ENCODE results near the gene TM4SF18. TPM values are rescaled to one million over a fixed set of nuclear protein-coding genes. Genes with fewer than 3 reads are reported as not detected.

Gene TM4SF18
- total RNA-seq, 1 donor from 2014 or later, result not detected

DNA sequence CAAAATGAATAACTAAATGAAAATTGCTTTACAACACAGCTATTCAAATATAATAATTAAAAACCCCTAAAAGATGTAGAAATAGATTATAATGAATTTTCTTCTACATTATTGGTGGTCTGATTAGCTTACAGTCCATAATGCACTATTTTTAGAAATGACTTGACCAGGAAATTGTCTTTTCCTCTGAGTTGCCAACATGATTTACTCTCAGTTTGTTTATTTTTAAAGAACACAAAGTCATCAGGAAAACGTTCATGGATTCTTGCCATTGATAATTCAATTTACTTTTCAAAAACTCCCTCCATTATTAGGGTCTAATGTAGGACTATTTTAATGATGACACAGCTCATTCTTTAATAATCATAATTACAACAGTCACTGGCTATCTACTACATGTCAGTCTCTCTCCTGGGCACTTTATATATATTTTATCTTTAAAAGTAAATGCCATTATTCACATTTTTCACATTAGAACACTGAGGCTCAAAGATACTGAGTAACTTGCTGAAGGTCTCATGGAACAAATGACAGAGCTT, 1.1 kb downstream of the TM4SF18 start:
- Mint-ChIP-seq H3K4me1 (peaks cover 12% of the 10 kb centered on the region), H3K27ac (ENCODE audit: unreplicated experiment) (no peak overlapping the region)
- DNase-seq (ENCODE audit: low read depth, low spot score), result no peak

DNA sequence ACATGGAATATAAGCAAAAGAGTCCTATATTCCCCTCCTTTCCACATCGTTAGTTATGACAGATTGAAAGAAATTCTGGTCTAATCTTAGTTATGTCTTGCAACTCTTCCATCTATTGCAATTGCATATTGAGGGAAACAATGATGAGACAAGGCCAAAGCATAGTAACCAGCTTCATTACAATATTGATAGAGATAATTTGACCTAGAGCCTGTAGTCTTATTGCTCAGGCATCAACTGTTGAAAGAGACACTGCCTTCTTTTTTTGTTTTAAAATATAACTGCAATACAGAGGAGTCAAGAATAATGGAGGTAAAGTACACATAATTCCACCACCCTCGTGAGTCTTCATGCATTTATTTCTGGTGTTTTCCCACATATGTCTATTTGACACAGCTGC, 2.0 kb downstream of the TM4SF18 start:
- TF ChIP-seq, protein P1, sequence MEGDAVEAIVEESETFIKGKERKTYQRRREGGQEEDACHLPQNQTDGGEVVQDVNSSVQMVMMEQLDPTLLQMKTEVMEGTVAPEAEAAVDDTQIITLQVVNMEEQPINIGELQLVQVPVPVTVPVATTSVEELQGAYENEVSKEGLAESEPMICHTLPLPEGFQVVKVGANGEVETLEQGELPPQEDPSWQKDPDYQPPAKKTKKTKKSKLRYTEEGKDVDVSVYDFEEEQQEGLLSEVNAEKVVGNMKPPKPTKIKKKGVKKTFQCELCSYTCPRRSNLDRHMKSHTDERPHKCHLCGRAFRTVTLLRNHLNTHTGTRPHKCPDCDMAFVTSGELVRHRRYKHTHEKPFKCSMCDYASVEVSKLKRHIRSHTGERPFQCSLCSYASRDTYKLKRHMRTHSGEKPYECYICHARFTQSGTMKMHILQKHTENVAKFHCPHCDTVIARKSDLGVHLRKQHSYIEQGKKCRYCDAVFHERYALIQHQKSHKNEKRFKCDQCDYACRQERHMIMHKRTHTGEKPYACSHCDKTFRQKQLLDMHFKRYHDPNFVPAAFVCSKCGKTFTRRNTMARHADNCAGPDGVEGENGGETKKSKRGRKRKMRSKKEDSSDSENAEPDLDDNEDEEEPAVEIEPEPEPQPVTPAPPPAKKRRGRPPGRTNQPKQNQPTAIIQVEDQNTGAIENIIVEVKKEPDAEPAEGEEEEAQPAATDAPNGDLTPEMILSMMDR (conservative IDR thresholded peaks at IDR 0.05), result no peak
- DNase-seq (ENCODE audit: low read depth, low spot score), result no peak
- Mint-ChIP-seq H3K4me3 (no peak overlapping the region), H3K27me3 (ENCODE audit: low read depth) (no peaks in the 10 kb centered on the region), H3K9me3 (no peaks in the 10 kb centered on the region), H3K4me1 (peaks cover 12% of the 10 kb centered on the region), H3K27ac (ENCODE audit: unreplicated experiment) (no peak overlapping the region), H3K36me3 (ENCODE audit: low read depth) (no peaks in the 10 kb centered on the region)

More for the DNA sequence above, 1.1 kb downstream of the TM4SF18 start:
- H3K36me3 Mint-ChIP-seq (ENCODE audit: low read depth), result no peaks in the 10 kb centered on the region
- no peak overlapping the region for H3K4me3 Mint-ChIP-seq
- H3K9me3 Mint-ChIP-seq, result no peaks in the 10 kb centered on the region
- TF ChIP-seq, protein P1 (conservative IDR thresholded peaks at IDR 0.05), result no peak
- no peaks in the 10 kb centered on the region for H3K27me3 Mint-ChIP-seq (ENCODE audit: low read depth)

DNA sequence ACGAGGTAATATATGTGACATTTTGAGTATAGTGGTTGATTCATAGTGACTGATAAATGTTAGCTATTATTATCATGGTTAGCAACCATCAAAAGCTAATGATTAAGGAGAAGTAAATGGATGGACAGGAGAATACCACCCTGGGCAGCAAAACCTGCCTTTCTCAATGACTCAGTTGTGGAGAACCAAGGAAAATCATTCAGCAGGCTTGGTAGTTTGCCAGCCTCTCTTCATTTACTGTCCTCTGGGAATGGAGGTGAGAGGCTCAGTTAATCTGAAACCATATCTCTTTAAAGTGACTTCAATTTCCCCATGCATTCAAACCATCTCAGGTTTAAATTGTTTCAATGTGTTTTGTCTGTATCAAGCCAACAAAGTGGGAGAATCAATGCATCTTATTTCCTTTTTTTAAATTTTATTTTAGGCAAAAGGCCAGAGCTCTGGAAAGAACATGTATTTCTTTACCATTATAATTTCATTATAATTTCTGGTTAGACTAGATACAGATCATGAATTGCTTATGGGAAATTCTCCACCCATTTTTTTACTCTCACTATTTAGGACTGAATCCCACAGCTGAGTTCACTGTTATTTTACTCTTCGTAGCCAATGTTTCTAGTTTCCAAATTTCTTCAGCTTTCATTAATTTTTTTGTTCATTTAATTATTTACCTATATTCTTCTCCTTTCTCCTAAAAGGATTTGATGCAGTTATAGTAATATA, 2.7 kb downstream of the TM4SF18 start:
- H3K27me3 Mint-ChIP-seq (ENCODE audit: low read depth), result no peaks in the 10 kb centered on the region
- no peak overlapping the region for H3K4me3 Mint-ChIP-seq
- H3K9me3 Mint-ChIP-seq, result no peaks in the 10 kb centered on the region
- H3K27ac Mint-ChIP-seq (ENCODE audit: unreplicated experiment), result no peak overlapping the region
- H3K36me3 Mint-ChIP-seq (ENCODE audit: low read depth), result no peaks in the 10 kb centered on the region
- no peak for DNase-seq (ENCODE audit: low read depth, low spot score)
- TF ChIP-seq, protein P1 (conservative IDR thresholded peaks at IDR 0.05), result no peak
- H3K4me1 Mint-ChIP-seq, result peaks cover 12% of the 10 kb centered on the region

DNA sequence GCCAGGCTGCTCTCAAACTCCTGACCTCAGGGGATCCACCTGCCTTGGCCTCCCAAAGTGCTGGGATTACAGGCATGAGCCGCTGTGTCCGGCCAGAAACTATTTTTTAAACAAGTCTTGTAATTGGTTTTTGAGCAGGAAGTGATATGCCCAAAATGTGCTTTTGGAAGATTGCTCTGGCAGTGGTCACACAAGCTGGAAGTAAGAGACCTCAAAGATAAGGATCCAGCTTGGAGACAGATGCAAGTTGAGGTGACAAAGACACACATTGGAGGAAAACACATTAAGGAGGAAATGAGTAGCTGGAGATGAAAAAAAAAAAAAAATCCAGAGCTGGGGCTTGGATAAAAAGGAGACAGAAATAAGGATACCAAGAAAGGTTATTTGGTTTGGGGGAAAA, 6.3 kb downstream of the TM4SF18 start:
- TF ChIP-seq, protein P1 (conservative IDR thresholded peaks at IDR 0.05), result no peak
- H3K27me3 Mint-ChIP-seq (ENCODE audit: low read depth), result no peaks in the 10 kb centered on the region

DNA sequence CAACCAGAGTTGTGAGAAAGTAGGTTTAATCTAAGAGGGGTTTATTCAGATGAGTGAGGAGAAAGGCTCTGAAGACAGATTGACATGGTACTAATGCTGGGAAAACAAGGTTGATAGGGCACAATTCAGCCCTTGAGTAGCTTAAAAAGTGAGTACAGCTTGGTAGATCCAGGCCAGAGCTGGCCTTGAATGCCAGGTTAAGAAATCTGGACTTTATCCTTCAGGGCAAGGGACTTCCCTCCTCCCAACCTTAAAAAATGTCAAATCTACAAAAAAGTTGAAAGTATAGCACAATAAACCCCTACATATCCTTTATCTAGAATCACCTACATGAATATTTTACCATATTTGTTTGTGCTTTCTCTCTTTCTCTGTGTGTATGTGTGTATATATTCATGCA, 7.9 kb downstream of the TM4SF18 start:
- H3K27ac Mint-ChIP-seq (ENCODE audit: unreplicated experiment), result no peak overlapping the region
- TF ChIP-seq, protein P1 (conservative IDR thresholded peaks at IDR 0.05), result no peak

More for the DNA sequence above, 6.3 kb downstream of the TM4SF18 start:
- peaks cover 5% of the 10 kb centered on the region for H3K9me3 Mint-ChIP-seq
- H3K27ac Mint-ChIP-seq (ENCODE audit: unreplicated experiment), result no peak overlapping the region
- no peaks in the 10 kb centered on the region for H3K36me3 Mint-ChIP-seq (ENCODE audit: low read depth)
- no peak overlapping the region for H3K4me3 Mint-ChIP-seq
- DNase-seq (ENCODE audit: low read depth, low spot score), result no peak
- H3K4me1 Mint-ChIP-seq, result no peaks in the 10 kb centered on the region

More for the DNA sequence above, 7.9 kb downstream of the TM4SF18 start:
- no peak for DNase-seq (ENCODE audit: low read depth, low spot score)
- H3K27me3 Mint-ChIP-seq (ENCODE audit: low read depth), result no peaks in the 10 kb centered on the region
- H3K4me3 Mint-ChIP-seq, result no peak overlapping the region
- H3K4me1 Mint-ChIP-seq, result no peaks in the 10 kb centered on the region
- H3K36me3 Mint-ChIP-seq (ENCODE audit: low read depth), result no peaks in the 10 kb centered on the region
- H3K9me3 Mint-ChIP-seq, result peaks cover 5% of the 10 kb centered on the region

All from neural crest cell (in vitro differentiated cells).